ENCODE results near the gene MEI1.
A peak's percentile ranks its signal among the peaks of the same experiment; 100 is the strongest.

Gene MEI1

DNA sequence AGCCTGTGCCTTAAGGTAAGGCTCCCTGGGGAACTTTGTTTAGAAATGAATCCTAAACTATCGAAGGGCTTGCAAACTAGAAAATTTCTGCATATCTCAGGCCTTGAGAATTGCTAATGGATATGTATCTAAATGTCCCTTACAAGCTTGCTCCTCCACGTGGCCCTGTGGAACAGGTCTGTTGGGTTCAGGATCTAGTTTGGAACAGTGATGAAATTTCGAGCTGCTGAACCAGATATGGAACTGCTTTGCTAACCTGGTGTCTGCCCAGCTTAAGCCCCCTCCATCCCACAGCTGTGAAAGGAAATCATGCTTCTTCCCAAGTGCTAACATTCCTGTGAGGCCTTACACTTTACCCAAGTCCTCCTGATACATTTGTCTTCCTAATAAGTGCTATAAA, 145.2 kb downstream of the MEI1 start:
- TF ChIP-seq, protein P1, sequence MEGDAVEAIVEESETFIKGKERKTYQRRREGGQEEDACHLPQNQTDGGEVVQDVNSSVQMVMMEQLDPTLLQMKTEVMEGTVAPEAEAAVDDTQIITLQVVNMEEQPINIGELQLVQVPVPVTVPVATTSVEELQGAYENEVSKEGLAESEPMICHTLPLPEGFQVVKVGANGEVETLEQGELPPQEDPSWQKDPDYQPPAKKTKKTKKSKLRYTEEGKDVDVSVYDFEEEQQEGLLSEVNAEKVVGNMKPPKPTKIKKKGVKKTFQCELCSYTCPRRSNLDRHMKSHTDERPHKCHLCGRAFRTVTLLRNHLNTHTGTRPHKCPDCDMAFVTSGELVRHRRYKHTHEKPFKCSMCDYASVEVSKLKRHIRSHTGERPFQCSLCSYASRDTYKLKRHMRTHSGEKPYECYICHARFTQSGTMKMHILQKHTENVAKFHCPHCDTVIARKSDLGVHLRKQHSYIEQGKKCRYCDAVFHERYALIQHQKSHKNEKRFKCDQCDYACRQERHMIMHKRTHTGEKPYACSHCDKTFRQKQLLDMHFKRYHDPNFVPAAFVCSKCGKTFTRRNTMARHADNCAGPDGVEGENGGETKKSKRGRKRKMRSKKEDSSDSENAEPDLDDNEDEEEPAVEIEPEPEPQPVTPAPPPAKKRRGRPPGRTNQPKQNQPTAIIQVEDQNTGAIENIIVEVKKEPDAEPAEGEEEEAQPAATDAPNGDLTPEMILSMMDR (IDR thresholded peaks at IDR 0.05; ENCODE audit: low read depth, low read length): no peak
- H3K4me3 ChIP-seq (ENCODE audit: low read depth, low read length): no peak overlapping the region
- no peaks in the 10 kb centered on the region for H3K27me3 ChIP-seq (ENCODE audit: insufficient read depth, low read depth, severe bottlenecking)
- H3K9me3 ChIP-seq (ENCODE audit: severe bottlenecking): no peaks in the 10 kb centered on the region
- peaks cover 39% of the 10 kb centered on the region for H3K36me3 ChIP-seq
- H3K27ac ChIP-seq: no peak overlapping the region
- DNase-seq: no peak

DNA sequence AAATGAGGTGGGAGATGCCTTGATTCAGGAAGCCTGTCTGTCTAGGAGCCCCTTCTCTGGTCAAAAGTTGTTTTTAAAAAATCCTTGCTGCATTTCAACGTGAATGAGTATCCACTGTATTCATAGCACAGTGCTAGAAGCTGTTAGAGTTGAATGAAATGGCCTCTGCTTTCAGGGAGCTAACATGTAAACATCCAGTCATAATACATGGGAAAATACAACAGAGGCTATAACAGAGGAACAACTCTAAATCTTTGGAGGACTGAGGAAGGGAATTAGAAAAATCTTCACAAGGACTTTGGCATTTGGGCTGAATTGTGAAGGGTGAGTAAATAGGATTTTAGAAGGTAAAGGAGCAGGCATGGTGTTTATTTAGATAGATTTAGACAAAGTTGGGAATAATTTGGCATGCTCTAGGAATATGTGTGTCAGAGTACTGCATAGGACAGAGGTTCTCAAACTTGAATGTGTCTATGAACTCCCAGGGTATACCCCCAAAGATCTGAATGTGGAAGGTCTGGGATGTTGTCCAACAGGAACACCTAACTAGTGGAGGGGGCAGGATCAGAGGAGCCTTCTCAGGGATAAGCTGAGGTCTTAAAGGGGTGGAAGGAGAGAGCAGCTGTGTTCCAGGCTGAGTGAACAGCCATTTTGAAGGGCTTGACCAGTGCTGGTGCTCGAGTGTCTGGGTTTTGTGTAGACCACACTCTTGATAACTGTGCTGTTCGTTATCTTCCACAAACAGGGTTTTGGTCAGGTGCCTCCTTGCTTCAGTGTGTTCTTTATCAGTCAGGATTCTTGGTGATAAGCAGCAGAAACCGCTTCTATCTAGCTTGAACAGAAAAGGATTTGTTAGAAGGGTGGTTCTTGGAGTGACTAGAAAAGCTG, 146.3 kb downstream of the MEI1 start:
- peak overlapping the region; percentile 75 for H3K27ac ChIP-seq
- TF ChIP-seq, protein P1 (IDR thresholded peaks at IDR 0.05; ENCODE audit: low read depth, low read length): no peak
- peak; percentile 59 for DNase-seq

DNA sequence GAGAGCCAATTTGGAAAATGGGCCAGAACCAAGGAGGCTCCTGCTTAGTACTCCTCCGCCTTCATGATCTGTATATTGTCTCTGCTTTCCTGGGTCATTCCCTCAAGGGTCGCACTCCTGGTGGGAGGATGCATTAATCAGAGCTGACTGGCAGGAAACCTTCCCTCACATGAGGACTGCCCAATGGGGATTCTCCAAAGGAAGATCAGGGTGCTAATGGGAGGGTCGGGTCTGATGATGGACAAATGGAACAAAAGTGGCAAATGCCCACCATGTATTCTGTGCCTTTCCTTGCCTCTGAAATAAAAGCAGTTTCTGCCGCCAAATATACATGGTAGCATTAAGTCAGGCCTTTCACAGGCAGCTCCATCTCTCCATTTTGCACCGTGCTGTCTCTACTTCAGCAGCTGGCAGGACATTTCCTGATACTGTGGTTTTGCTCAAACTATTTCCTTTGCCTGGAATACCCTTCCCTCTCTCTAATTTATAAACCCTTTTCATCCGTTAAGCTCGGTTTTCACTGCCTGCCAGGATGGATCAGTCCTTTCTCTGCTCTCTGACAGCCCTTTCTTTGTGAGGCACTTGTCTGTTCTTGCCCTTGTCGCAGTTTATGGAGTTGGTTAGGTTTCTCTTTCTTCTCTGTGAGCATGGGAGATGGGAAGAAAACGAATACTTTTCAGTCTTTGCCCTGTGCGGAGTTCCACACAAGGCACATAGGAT, 147.1 kb downstream of the MEI1 start:
- Histone ChIP-seq H3K4me3 (ENCODE audit: low read depth, low read length) (no peak overlapping the region), H3K27me3 (ENCODE audit: insufficient read depth, low read depth, severe bottlenecking) (no peaks in the 10 kb centered on the region), H3K36me3 (peaks cover 34% of the 10 kb centered on the region), H3K27ac (peak overlapping the region; percentile 75), H3K9me3 (ENCODE audit: severe bottlenecking) (no peaks in the 10 kb centered on the region)
- DNase-seq: peak; percentile 17
- TF ChIP-seq, protein P1 (IDR thresholded peaks at IDR 0.05; ENCODE audit: low read depth, low read length): no peak

More for the DNA sequence above, 146.3 kb downstream of the MEI1 start:
- Histone ChIP-seq H3K4me3 (ENCODE audit: low read depth, low read length) (no peak overlapping the region), H3K9me3 (ENCODE audit: severe bottlenecking) (no peaks in the 10 kb centered on the region), H3K27me3 (ENCODE audit: insufficient read depth, low read depth, severe bottlenecking) (no peaks in the 10 kb centered on the region), H3K36me3 (peaks cover 37% of the 10 kb centered on the region)

DNA sequence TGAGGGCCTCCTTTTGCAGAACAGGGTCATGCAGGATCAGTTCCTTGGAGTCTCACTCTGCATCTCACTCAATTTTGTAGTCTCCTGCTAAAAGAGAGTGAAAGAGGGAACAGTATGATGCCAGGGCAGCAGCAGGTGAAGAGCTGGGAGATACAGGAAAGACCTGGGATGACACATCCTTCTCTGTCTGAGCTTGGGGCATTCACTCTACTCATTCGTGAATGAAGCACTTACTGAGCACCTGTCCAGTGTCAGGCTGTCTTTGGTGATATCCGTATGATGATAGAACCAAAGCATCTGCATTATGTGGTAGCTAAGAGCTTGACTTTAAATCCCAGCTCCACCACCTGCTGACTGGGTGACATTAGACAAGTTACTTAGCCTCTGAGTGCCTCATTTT, 148.0 kb downstream of the MEI1 start:
- Histone ChIP-seq H3K4me3 (ENCODE audit: low read depth, low read length) (no peak overlapping the region), H3K9me3 (ENCODE audit: severe bottlenecking) (no peaks in the 10 kb centered on the region), H3K27me3 (ENCODE audit: insufficient read depth, low read depth, severe bottlenecking) (no peaks in the 10 kb centered on the region), H3K36me3 (peaks cover 29% of the 10 kb centered on the region), H3K27ac (no peak overlapping the region)
- no peak for DNase-seq
- TF ChIP-seq, protein P1 (IDR thresholded peaks at IDR 0.05; ENCODE audit: low read depth, low read length): no peak

DNA sequence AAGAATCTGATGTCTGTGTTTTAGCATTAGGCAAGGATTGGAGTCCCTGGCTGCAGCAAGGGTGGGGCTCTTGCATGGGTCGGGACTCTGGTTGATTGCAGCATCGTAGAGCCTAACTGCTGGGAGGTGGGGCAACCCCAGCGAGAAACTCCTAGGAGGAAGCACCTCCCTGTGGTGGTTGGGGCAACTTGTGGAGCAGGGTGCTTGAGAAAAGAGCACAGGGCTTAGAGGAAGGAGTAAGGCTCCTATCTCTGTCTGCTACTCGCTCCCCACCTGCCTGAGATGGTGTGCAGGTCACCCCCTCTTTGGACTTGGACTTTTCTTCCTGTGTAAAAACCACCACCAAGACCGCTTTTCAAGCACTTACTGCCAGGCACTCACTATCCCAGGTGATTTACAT, 149.2 kb downstream of the MEI1 start:
- TF ChIP-seq, protein P1 (IDR thresholded peaks at IDR 0.05; ENCODE audit: low read depth, low read length): no peak
- H3K27ac ChIP-seq: no peak overlapping the region
- H3K36me3 ChIP-seq: peaks cover 24% of the 10 kb centered on the region
- DNase-seq: no peak
- no peaks in the 10 kb centered on the region for H3K9me3 ChIP-seq (ENCODE audit: severe bottlenecking)
- no peak overlapping the region for H3K4me3 ChIP-seq (ENCODE audit: low read depth, low read length)
- no peaks in the 10 kb centered on the region for H3K27me3 ChIP-seq (ENCODE audit: insufficient read depth, low read depth, severe bottlenecking)

Measured in WERI-Rb-1 (cell line).